H1 (cell line): Measurements from ENCODE around the gene NIPAL1. TPM values are rescaled to one million over a fixed set of nuclear protein-coding genes. Genes with fewer than 3 reads are reported as not detected.

Experiments used
- CTCF ChIA-PET: fragments of 300-600 bp; sonication (Branson Sonifier 250); formaldehyde crosslinking; loops from one replicate; lab custom pipeline; 2021; ENCODE audit not compliant: partially characterized antibody; lab: Charles Lee
- POLR2A ChIA-PET: fragments of 300-600 bp; sonication (Branson Sonifier 250); formaldehyde crosslinking; loops from one replicate; lab custom pipeline; 2021; ENCODE audit warnings: inconsistent platforms; ENCODE audit not compliant: partially characterized antibody; lab: Charles Lee
- DNase-seq, 2 experiments: peaks; one replicate each; pipeline versions ENCODE4 v3.0.0 to v3.0.0-alpha.2; 2010 to 2022; ENCODE audit warnings: low spot score in 2 of 2, low read depth in 1 of 2, mixed read lengths in 1 of 2
- FAIRE-seq: peaks from 2 replicates; lab custom pipeline; 2011; peaks lifted over from hg19 to GRCh38; lab: Jason Lieb, UNC
- H2AFZ ChIP-seq: 2 replicates; pipeline ENCODE4 v1.8.1; 2012; ENCODE audit warnings: low read length, inconsistent platforms
- H2AK5ac ChIP-seq: 2 replicates; pipeline ENCODE4 v1.6.1; 2013; ENCODE audit warnings: low read depth, low read length
- H2BK120ac ChIP-seq: replicated peaks from 2 replicates; pipeline ENCODE3; 2013; ENCODE audit warnings: low read depth, low read length, inconsistent platforms
- H2BK12ac ChIP-seq: 2 replicates; pipeline ENCODE4 v1.6.1; 2013; ENCODE audit warnings: low read depth, low read length
- H2BK15ac ChIP-seq: 2 replicates; pipeline ENCODE4 v1.6.1; 2013; ENCODE audit warnings: low read length
- H2BK20ac ChIP-seq: 2 replicates; pipeline ENCODE4 v1.6.1; 2013; ENCODE audit warnings: low read length
- H2BK5ac ChIP-seq: 2 replicates; pipeline ENCODE4 v1.6.1; 2013; ENCODE audit warnings: low read depth, low read length
- H3K14ac ChIP-seq: 2 replicates; pipeline ENCODE4 v1.6.1; 2013; ENCODE audit warnings: inconsistent platforms; ENCODE audit not compliant: insufficient read length
- H3K18ac ChIP-seq: 2 replicates; pipeline ENCODE4 v1.6.1; 2013; ENCODE audit warnings: low read length; ENCODE audit errors: extremely low read depth
- H3K23ac ChIP-seq: 2 replicates; pipeline ENCODE4 v1.6.1; 2013; ENCODE audit warnings: inconsistent platforms; ENCODE audit not compliant: insufficient read length
- H3K23me2 ChIP-seq: 2 replicates; pipeline ENCODE4 v1.6.1; 2013; ENCODE audit warnings: low read depth, low read length
- H3K27ac ChIP-seq: 2 replicates; pipeline ENCODE4 v1.6.1; 2011; ENCODE audit warnings: low read depth, low read length, inconsistent platforms
- H3K27me3 ChIP-seq, 4 experiments: replicated peaks in 1 of 4; 1 replicate in 1 of 4; 2 replicates in 3 of 4; pipeline versions ENCODE4 v1.6.1 to v1.8.1; 2011 to 2013; ENCODE audit warnings: low read length in 3 of 4, mild to moderate bottlenecking in 3 of 4, inconsistent platforms in 2 of 4, mixed read lengths in 2 of 4, moderate library complexity in 1 of 4; ENCODE audit not compliant: control insufficient read depth in 3 of 4, insufficient read depth in 3 of 4; ENCODE audit errors: extremely low read depth in 1 of 4
- H3K36me3 ChIP-seq, 4 experiments: 2 replicates each; pipeline versions ENCODE4 v1.6.1 to v1.8.1; 2011 to 2013; ENCODE audit warnings: mild to moderate bottlenecking in 4 of 4, low read length in 3 of 4, moderate library complexity in 2 of 4, control low read depth in 1 of 4, inconsistent platforms in 1 of 4; ENCODE audit not compliant: insufficient read depth in 4 of 4, control insufficient read depth in 2 of 4
- H3K4ac ChIP-seq: replicated peaks from 2 replicates; pipeline ENCODE3; 2013; ENCODE audit warnings: low read length, low read depth, mixed read lengths, inconsistent platforms; ENCODE audit not compliant: insufficient read length
- H3K4me1 ChIP-seq, 4 experiments: replicated peaks in 1 of 4; 1 replicate in 1 of 4; 2 replicates in 3 of 4; pipeline versions ENCODE4 v1.6.1 to v1.8.1; 2011 to 2013; ENCODE audit warnings: low read length in 3 of 4, inconsistent platforms in 2 of 4, mixed read lengths in 1 of 4; ENCODE audit not compliant: insufficient read depth in 4 of 4, control insufficient read depth in 3 of 4
- H3K4me2 ChIP-seq, 2 experiments: 2 replicates each; pipeline versions ENCODE4 v1.6.1 to v1.8.1; 2011 to 2013; ENCODE audit warnings: low read depth in 2 of 2, low read length in 2 of 2, control low read depth in 1 of 2, inconsistent platforms in 1 of 2, mild to moderate bottlenecking in 1 of 2; ENCODE audit not compliant: insufficient read depth in 1 of 2
- H3K4me3 ChIP-seq, 4 experiments: fragments of 200-600, 300-600 bp in 1 of 4; sonication (generic), shearing (Covaris generic), sonication (Bioruptor Twin) in 1 of 4; 2 replicates each; pipeline versions ENCODE4 v1.5.1 to v1.8.1; 2011 to 2016; ENCODE audit warnings: low read length in 4 of 4, low read depth in 3 of 4, control low read depth in 2 of 4, inconsistent platforms in 2 of 4, mild to moderate bottlenecking in 2 of 4, mixed read lengths in 1 of 4, moderate library complexity in 1 of 4; ENCODE audit not compliant: insufficient read depth in 2 of 4; ENCODE audit errors: extremely low read depth in 1 of 4
- H3K56ac ChIP-seq: replicated peaks from 2 replicates; pipeline ENCODE3; 2013; ENCODE audit warnings: low read depth, mild to moderate bottlenecking, mixed read lengths, low read length, inconsistent platforms; ENCODE audit not compliant: insufficient read length
- H3K79me1 ChIP-seq: 2 replicates; pipeline ENCODE4 v1.6.1; 2013; ENCODE audit warnings: low read depth, low read length, control low read depth
- H3K79me2 ChIP-seq, 2 experiments: 2 replicates each; pipeline versions ENCODE4 v1.6.1 to v1.8.1; 2012 to 2013; ENCODE audit warnings: low read length in 2 of 2, mild to moderate bottlenecking in 2 of 2, inconsistent platforms in 1 of 2; ENCODE audit not compliant: insufficient read depth in 2 of 2, control insufficient read depth in 1 of 2
- H3K9ac ChIP-seq, 4 experiments: replicated peaks in 1 of 4; 1 replicate in 1 of 4; 2 replicates in 3 of 4; pipeline versions ENCODE4 v1.6.1 to v1.8.1; 2011 to 2013; ENCODE audit warnings: low read depth in 3 of 4, low read length in 3 of 4, control low read depth in 2 of 4, mild to moderate bottlenecking in 2 of 4, moderate library complexity in 2 of 4, inconsistent platforms in 1 of 4; ENCODE audit errors: extremely low read depth in 1 of 4
- H3K9me3 ChIP-seq, 2 experiments: 2 replicates each; pipeline versions ENCODE4 v1.6.1 to v1.8.1; 2012 to 2013; ENCODE audit warnings: mild to moderate bottlenecking in 2 of 2, moderate library complexity in 2 of 2, control low read depth in 1 of 2, inconsistent platforms in 1 of 2, low read depth in 1 of 2, low read length in 1 of 2, mixed read lengths in 1 of 2; ENCODE audit not compliant: insufficient read depth in 2 of 2
- H4K20me1 ChIP-seq, 2 experiments: replicated peaks in 1 of 2; 2 replicates each; pipeline versions ENCODE3 to v1.8.1; 2011 to 2013; ENCODE audit warnings: inconsistent platforms in 2 of 2, low read length in 2 of 2, mild to moderate bottlenecking in 1 of 2; ENCODE audit not compliant: insufficient read depth in 2 of 2, control insufficient read depth in 1 of 2
- H4K5ac ChIP-seq: 2 replicates; pipeline ENCODE4 v1.6.1; 2013; ENCODE audit warnings: low read length, low read depth, mixed read lengths, inconsistent platforms; ENCODE audit not compliant: insufficient read length
- H4K8ac ChIP-seq: 2 replicates; pipeline ENCODE4 v1.8.0; 2013; ENCODE audit warnings: mild to moderate bottlenecking, moderate library complexity, low read length, inconsistent platforms; ENCODE audit not compliant: insufficient read depth; ENCODE audit errors: extremely low read depth
- H4K91ac ChIP-seq: replicated peaks from 2 replicates; pipeline ENCODE3; 2013; ENCODE audit warnings: low read length, mixed read lengths, inconsistent platforms; ENCODE audit not compliant: insufficient read length
- CTBP2 ChIP-seq: IDR thresholded peaks from 2 replicates; pipeline ENCODE4 v1.7.0; 2011; ENCODE audit warnings: borderline replicate concordance, mild to moderate bottlenecking, moderate library complexity, mixed read lengths, low read length; ENCODE audit not compliant: insufficient read depth, insufficient read length
- YY1 ChIP-seq: IDR thresholded peaks from 2 replicates; pipeline ENCODE4 v1.6.1; 2011; ENCODE audit warnings: low read depth, mild to moderate bottlenecking, low read length
- WGBS, 2 experiments: shearing (Covaris generic) in 1 of 2; methylation state at CpG; one replicate each; pipeline versions ENCODE4 v1.1.6 to v1.1.7; 2013 to 2015; ENCODE audit warnings: low lambda C conversion rate in 2 of 2, mixed read lengths in 2 of 2, inconsistent platforms in 1 of 2, low coverage in 1 of 2, missing lambda C conversion rate in 1 of 2; ENCODE audit not compliant: insufficient replicate concordance in 2 of 2, insufficient coverage in 1 of 2, insufficient read length in 1 of 2; ENCODE audit errors: extremely low coverage in 1 of 2, missing lambda C conversion rate in 1 of 2; 5-methylcytosine and 5-hydroxymethylcytosine counted together
- polyA plus RNA-seq, 7 experiments: library from polyadenylated mRNA; depleted of rRNA in 3 of 7; stranded (reverse) in 5 of 7; unstranded in 2 of 7; fragments of >200 nt in 5 of 7; fragments of 200-250 nt in 2 of 7; gene quantifications; 1 replicate in 5 of 7; 2 replicates in 1 of 7; 4 replicates in 1 of 7; pipeline versions ENCODE4 v1.2.1 to v1.2.3, GENCODE V29; 2011 to 2013; ENCODE audit warnings: missing spikeins in 2 of 7, mixed read lengths in 2 of 7
- total RNA-seq: library from RNA; stranded (reverse); fragmentation: NEBNext Ultra II Directional; extraction: Animal tissue kit (Norgen Biotek cat#: 25700); gene quantifications from 2 replicates; pipeline ENCODE4 v1.2.1, GENCODE V29; 2021

Gene NIPAL1
- total and polyA plus RNA-seq, 2 of the 8 experiments (the other 6 are each of a cell fraction or from before 2014, with no cell fraction given): 1.4 to 4.9 TPM

- H3K79me1 ChIP-seq: no peaks in the 10 kb centered on the region
- no peak overlapping the region for H2BK20ac ChIP-seq
- no peak overlapping the region for H4K5ac ChIP-seq
- no peak overlapping the region for H3K27ac ChIP-seq
- no peak overlapping the region for H2BK15ac ChIP-seq
- no peak overlapping the region for H2BK5ac ChIP-seq
- H3K4me3 ChIP-seq: no peak overlapping the region
- H3K4me1 ChIP-seq: no peaks in the 10 kb centered on the region
- TF ChIP-seq YY1: no peak
- no peak for TF ChIP-seq CTBP2
- no peak overlapping the region for H3K56ac ChIP-seq
- H3K36me3 ChIP-seq: no peaks in the 10 kb centered on the region
- H3K18ac ChIP-seq: no peak overlapping the region
- H3K4me2 ChIP-seq: no peak overlapping the region
- no peaks in the 10 kb centered on the region for H3K9me3 ChIP-seq
- FAIRE-seq (no peak), DNase-seq (no peak)
- no peaks in the 10 kb centered on the region for H3K27me3 ChIP-seq
- H2AK5ac ChIP-seq: no peak overlapping the region
- ChIA-PET POLR2A (no interaction called here), CTCF (interaction anchor here (0.9 to 1.1 kb wide), 2 partner anchors 44 to 47 kb away, joined by 3 read pairs; no protein-coding TSS in a partner anchor)
- no peaks in the 10 kb centered on the region for H3K79me2 ChIP-seq
- H4K8ac ChIP-seq: no peak overlapping the region
- H2BK12ac ChIP-seq: no peak overlapping the region
- no peak overlapping the region for H3K4ac ChIP-seq
- 85% methylated on average over 5 of the region's 5 CpGs; no CpG with 5 or more reads in 1 of the 2 experiments for WGBS, 2 experiments
- no peaks in the 10 kb centered on the region for H4K20me1 ChIP-seq
- H2BK120ac ChIP-seq: no peak overlapping the region
- H2AFZ ChIP-seq: peak overlapping the region; percentile 14; the same call in 1 of the 2 replicates
- H3K23ac ChIP-seq: no peak overlapping the region
- no peak overlapping the region for H3K14ac ChIP-seq
- no peak overlapping the region for H3K9ac ChIP-seq
- no peaks in the 10 kb centered on the region for H3K23me2 ChIP-seq
- H4K91ac ChIP-seq: no peak overlapping the region
These were observed 62.5 kb downstream of the NIPAL1 start for GRCh38 chr4:48078862-48079655.
